Measurements from ENCODE around the gene CFL1. TPM values are rescaled to one million over a fixed set of nuclear protein-coding genes. Genes with fewer than 3 reads are reported as not detected.
"Not testable (repeated sequence)": the region's sequence is repeated elsewhere in the genome, so short reads cannot be mapped to it uniquely, and the experiment has no call there.

Gene CFL1
- total RNA-seq, 1 experiment from 2014 or later: 1,621 TPM

GRCh38 chr11:65842144-65842543 lies 15.8 kb downstream of the CFL1 start:
- DNase-seq (ENCODE audit: low spot score): no peak

GRCh38 chr11:65834202-65834601 lies 23.8 kb downstream of the CFL1 start:
- DNase-seq (ENCODE audit: low spot score): no peak

GRCh38 chr11:65833297-65834030 lies 24.5 kb downstream of the CFL1 start, which contains the start of gene SNX32:
Gene SNX32 (plus strand): TSS chr11:65833963. CDS start chr11:65834066, 103 bp downstream.
- DNase-seq (ENCODE audit: low spot score): no peak

- DNase-seq (ENCODE audit: low spot score): not testable (repeated sequence)
Measured at GRCh38 chr11:65832231-65832630, 25.7 kb downstream of the CFL1 start.

GRCh38 chr11:65829459-65829858 lies 28.5 kb downstream of the CFL1 start:
- no peak for DNase-seq (ENCODE audit: low spot score)

GRCh38 chr11:65826984-65827735 lies 30.8 kb downstream of the CFL1 start:
- DNase-seq (ENCODE audit: low spot score): no peak

- DNase-seq (ENCODE audit: low spot score): no peak
Measured at GRCh38 chr11:65822776-65823528, 35.0 kb downstream of the CFL1 start.

- no peak for DNase-seq (ENCODE audit: low spot score)
Measured at GRCh38 chr11:65821107-65821506, 36.9 kb downstream of the CFL1 start.

GRCh38 chr11:65817835-65818680 lies 39.9 kb downstream of the CFL1 start:
- DNase-seq (ENCODE audit: low spot score): peak; percentile 79

GRCh38 chr11:65817312-65817834 lies 40.6 kb downstream of the CFL1 start:
- DNase-seq (ENCODE audit: low spot score): no peak

- no peak for DNase-seq (ENCODE audit: low spot score)
Measured at GRCh38 chr11:65816696-65817095, 41.3 kb downstream of the CFL1 start.

- no peak for DNase-seq (ENCODE audit: low spot score)
Measured at GRCh38 chr11:65814986-65815565, 42.9 kb downstream of the CFL1 start.

- no peak for DNase-seq (ENCODE audit: low spot score)
Measured at GRCh38 chr11:65814131-65814985, 43.6 kb downstream of the CFL1 start.

- no peak for DNase-seq (ENCODE audit: low spot score)
Measured at GRCh38 chr11:65811764-65812475, 46.1 kb downstream of the CFL1 start.

- no peak for DNase-seq (ENCODE audit: low spot score)
Measured at GRCh38 chr11:65810046-65810868, 47.7 kb downstream of the CFL1 start.

GRCh38 chr11:65809496-65809895 lies 48.5 kb downstream of the CFL1 start:
- DNase-seq (ENCODE audit: low spot score): no peak

- DNase-seq (ENCODE audit: low spot score): no peak
Measured at GRCh38 chr11:65808744-65809341, 49.1 kb downstream of the CFL1 start.

GRCh38 chr11:65806979-65807378 lies 51.0 kb downstream of the CFL1 start:
- no peak for DNase-seq (ENCODE audit: low spot score)
